Measurements from ENCODE around the gene NSRP1. TPM values are rescaled to one million over a fixed set of nuclear protein-coding genes. Genes with fewer than 3 reads are reported as not detected.

The NSRP1 gene
- total RNA-seq, 2 donors from 2014 or later = 28.5 to 35.6 TPM

- Histone ChIP-seq H3K36me3 (ENCODE audit: control insufficient read depth, insufficient read depth, low read length) (no peaks in the 10 kb centered on the region), H3K9ac (ENCODE audit: extremely low read depth, low read length, poor library complexity, severe bottlenecking) (no peak overlapping the region), H3K4me3 (ENCODE audit: low read length) (no peak overlapping the region), H3K4me1 (ENCODE audit: control insufficient read depth, insufficient read depth, low read length) (no peaks in the 10 kb centered on the region), H3K9me3 (ENCODE audit: control insufficient read depth, low read length) (no peaks in the 10 kb centered on the region), H3K27me3 (ENCODE audit: control insufficient read depth, insufficient read depth, low read length, poor library complexity, severe bottlenecking) (no peaks in the 10 kb centered on the region), H3K27ac (ENCODE audit: low read depth, low read length) (no peak overlapping the region)
- Mint-ChIP-seq H3K27ac (no peak overlapping the region), H3K4me3 (no peak overlapping the region), H3K4me1 (no peaks in the 10 kb centered on the region), H3K27me3 (ENCODE audit: insufficient read depth) (peaks cover 6% of the 10 kb centered on the region), H3K9me3 (no peaks in the 10 kb centered on the region), H3K36me3 (ENCODE audit: low read depth) (no peaks in the 10 kb centered on the region)
- WGBS, 2 experiments (ENCODE audit: insufficient coverage in 1 of 2, insufficient read length in 1 of 2) = 96 to 100% methylated on average over 3 to 6 of the region's 6 CpGs
- no peak for TF ChIP-seq CTCF (conservative IDR thresholded peaks at IDR 0.05)
- no peak for DNase-seq
Measured at GRCh38 chr17:30211371-30211770, 94.8 kb downstream of the NSRP1 start.

GRCh38 chr17:30212750-30213149, 96.1 kb downstream of the NSRP1 start:
- Histone ChIP-seq H3K4me3 (ENCODE audit: low read length) (no peak overlapping the region), H3K27me3 (ENCODE audit: control insufficient read depth, insufficient read depth, low read length, poor library complexity, severe bottlenecking) (no peaks in the 10 kb centered on the region), H3K4me1 (ENCODE audit: control insufficient read depth, insufficient read depth, low read length) (no peaks in the 10 kb centered on the region), H3K9me3 (ENCODE audit: control insufficient read depth, low read length) (no peaks in the 10 kb centered on the region), H3K9ac (ENCODE audit: extremely low read depth, low read length, poor library complexity, severe bottlenecking) (no peak overlapping the region), H3K27ac (ENCODE audit: low read depth, low read length) (no peak overlapping the region), H3K36me3 (ENCODE audit: control insufficient read depth, insufficient read depth, low read length) (no peaks in the 10 kb centered on the region)
- TF ChIP-seq CTCF (conservative IDR thresholded peaks at IDR 0.05) = peak; percentile 52
- peaks cover 6% of the 10 kb centered on the region for H3K27me3 Mint-ChIP-seq (ENCODE audit: insufficient read depth)
- no peaks in the 10 kb centered on the region for H3K36me3 Mint-ChIP-seq (ENCODE audit: low read depth)
- no peak overlapping the region for H3K27ac Mint-ChIP-seq
- WGBS, 2 experiments (ENCODE audit: insufficient coverage in 1 of 2, insufficient read length in 1 of 2) = 88% methylated on average over 5 to 11 of the region's 11 CpGs
- DNase-seq = peak; percentile 70
- H3K9me3 Mint-ChIP-seq = no peaks in the 10 kb centered on the region
- no peak overlapping the region for H3K4me3 Mint-ChIP-seq
- no peaks in the 10 kb centered on the region for H3K4me1 Mint-ChIP-seq

DNA sequence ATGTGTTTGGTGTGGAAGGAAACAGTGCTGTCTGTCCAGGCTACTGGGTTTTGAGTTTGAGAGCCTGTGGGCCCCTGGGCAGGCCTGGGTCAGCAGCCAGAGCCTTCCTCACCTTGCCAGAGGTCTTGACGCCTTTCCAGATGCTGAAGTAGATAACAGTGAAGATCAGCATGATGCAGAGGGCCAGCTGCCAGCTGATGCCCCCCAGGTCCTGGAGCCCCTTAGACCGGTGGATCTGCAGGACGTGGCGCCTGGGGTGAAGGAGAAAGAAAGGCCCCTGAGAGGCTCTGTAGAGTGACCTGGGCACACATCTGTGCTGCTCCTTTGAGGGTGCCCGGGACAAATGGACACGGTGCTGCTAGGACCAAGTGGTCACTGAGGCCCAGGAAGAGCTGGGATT, 100.4 kb downstream of the NSRP1 start:
- 93 to 100% methylated on average over 5 to 6 of the region's 6 CpGs for WGBS, 2 experiments (ENCODE audit: insufficient coverage in 1 of 2, insufficient read length in 1 of 2)
- Mint-ChIP-seq H3K36me3 (ENCODE audit: low read depth) (no peaks in the 10 kb centered on the region), H3K27ac (no peak overlapping the region), H3K4me1 (peaks cover 20% of the 10 kb centered on the region), H3K9me3 (no peaks in the 10 kb centered on the region), H3K27me3 (ENCODE audit: insufficient read depth) (peaks cover 3% of the 10 kb centered on the region), H3K4me3 (no peak overlapping the region)
- H3K27me3 ChIP-seq (ENCODE audit: control insufficient read depth, insufficient read depth, low read length, poor library complexity, severe bottlenecking) = no peaks in the 10 kb centered on the region
- no peak overlapping the region for H3K9ac ChIP-seq (ENCODE audit: extremely low read depth, low read length, poor library complexity, severe bottlenecking)
- H3K4me3 ChIP-seq (ENCODE audit: low read length) = no peak overlapping the region
- no peak for DNase-seq
- H3K4me1 ChIP-seq (ENCODE audit: control insufficient read depth, insufficient read depth, low read length) = peaks cover 16% of the 10 kb centered on the region
- no peaks in the 10 kb centered on the region for H3K36me3 ChIP-seq (ENCODE audit: control insufficient read depth, insufficient read depth, low read length)
- no peak overlapping the region for H3K27ac ChIP-seq (ENCODE audit: low read depth, low read length)
- no peaks in the 10 kb centered on the region for H3K9me3 ChIP-seq (ENCODE audit: control insufficient read depth, low read length)
- TF ChIP-seq CTCF (conservative IDR thresholded peaks at IDR 0.05) = no peak

All from endodermal cell (in vitro differentiated cells).